HCT116 (cell line): ENCODE results near the gene TELO2.

ENCODE experiments used
- ELF1 ChIP-seq: IDR thresholded peaks from 2 replicates; pipeline ENCODE4 v1.6.1; 2012; ENCODE audit warnings: low read depth, borderline replicate concordance
- EZH2 ChIP-seq: fragments of 200-600 bp; sonication (generic); IDR thresholded peaks from 2 replicates; pipeline ENCODE4 v1.6.1; 2017; ENCODE audit warnings: antibody characterized with exemption, mixed run types
- POLR2A ChIP-seq: IDR thresholded peaks from 2 replicates; pipeline ENCODE4 v1.7.0; 2011; ENCODE audit warnings: borderline replicate concordance; ENCODE audit not compliant: insufficient read depth, insufficient read length; ENCODE audit errors: extremely low read depth
- POLR2AphosphoS5 ChIP-seq: IDR thresholded peaks from 2 replicates; pipeline ENCODE4 v1.6.1; 2011; ENCODE audit warnings: mild to moderate bottlenecking, low read depth, low read length, moderate library complexity
- YY1 ChIP-seq: IDR thresholded peaks from 2 replicates; pipeline ENCODE4 v1.6.1; 2011; ENCODE audit warnings: low read length, low read depth, moderate library complexity, mild to moderate bottlenecking; ENCODE audit not compliant: insufficient replicate concordance; ENCODE audit errors: extremely low read depth
- ZFX ChIP-seq: fragments of 450-650 bp; IDR thresholded peaks from 2 replicates; pipeline ENCODE4 v1.6.1; 2017
- TF ChIP-seq, protein P1 (sequence below), 3 experiments: fragments of 200-600 bp in 1 of 3; sonication (generic) in 1 of 3; IDR thresholded peaks in 2 of 3; conservative IDR thresholded peaks in 1 of 3; 2 replicates each; pipeline ENCODE4 v1.5.1; 2012 to 2017; ENCODE audit warnings: low read depth in 2 of 3, low read length in 2 of 3, antibody characterized with exemption in 1 of 3, borderline replicate concordance in 1 of 3, control low read depth in 1 of 3, mild to moderate bottlenecking in 1 of 3, mixed read lengths in 1 of 3, mixed run types in 1 of 3, moderate library complexity in 1 of 3; ENCODE audit not compliant: insufficient read depth in 1 of 3
- TF ChIP-seq, protein P2 (sequence below): IDR thresholded peaks from 2 replicates; pipeline ENCODE4 v1.6.1; 2012

DNA sequence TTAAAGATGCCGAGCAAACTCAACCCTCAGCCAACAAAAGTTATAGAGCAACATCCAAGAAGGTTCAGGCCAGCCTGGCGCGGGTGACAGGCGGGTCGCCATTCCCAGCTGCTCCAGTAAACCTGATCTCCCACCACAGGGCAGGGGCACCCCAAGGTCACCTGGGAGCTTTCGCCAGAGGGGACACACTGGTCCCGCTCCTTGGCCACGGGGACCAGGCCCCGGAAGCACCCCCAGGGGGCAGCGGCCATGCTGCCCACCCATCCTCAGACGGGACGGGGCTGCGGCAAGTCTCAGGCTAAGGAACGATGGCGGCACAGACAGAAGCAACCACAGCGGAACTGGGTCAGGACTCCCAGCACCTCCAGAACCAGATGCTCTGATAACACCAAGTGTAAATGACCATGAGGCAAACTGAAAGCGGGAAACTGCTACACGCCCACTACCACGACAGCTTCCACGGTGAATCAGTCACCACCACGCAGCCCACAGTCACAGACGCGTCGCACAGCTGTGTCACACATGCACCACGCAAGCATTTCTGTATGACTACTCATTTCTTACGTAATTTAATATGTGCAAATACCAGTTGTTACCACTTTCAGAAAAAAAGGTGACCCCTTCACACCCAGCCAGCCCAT lies 34.7 kb upstream of the TELO2 start:
- TF ChIP-seq ELF1 = no peak
- TF ChIP-seq, protein P1, sequence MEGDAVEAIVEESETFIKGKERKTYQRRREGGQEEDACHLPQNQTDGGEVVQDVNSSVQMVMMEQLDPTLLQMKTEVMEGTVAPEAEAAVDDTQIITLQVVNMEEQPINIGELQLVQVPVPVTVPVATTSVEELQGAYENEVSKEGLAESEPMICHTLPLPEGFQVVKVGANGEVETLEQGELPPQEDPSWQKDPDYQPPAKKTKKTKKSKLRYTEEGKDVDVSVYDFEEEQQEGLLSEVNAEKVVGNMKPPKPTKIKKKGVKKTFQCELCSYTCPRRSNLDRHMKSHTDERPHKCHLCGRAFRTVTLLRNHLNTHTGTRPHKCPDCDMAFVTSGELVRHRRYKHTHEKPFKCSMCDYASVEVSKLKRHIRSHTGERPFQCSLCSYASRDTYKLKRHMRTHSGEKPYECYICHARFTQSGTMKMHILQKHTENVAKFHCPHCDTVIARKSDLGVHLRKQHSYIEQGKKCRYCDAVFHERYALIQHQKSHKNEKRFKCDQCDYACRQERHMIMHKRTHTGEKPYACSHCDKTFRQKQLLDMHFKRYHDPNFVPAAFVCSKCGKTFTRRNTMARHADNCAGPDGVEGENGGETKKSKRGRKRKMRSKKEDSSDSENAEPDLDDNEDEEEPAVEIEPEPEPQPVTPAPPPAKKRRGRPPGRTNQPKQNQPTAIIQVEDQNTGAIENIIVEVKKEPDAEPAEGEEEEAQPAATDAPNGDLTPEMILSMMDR (IDR thresholded peaks at IDR 0.05 in 2 of 3, conservative IDR thresholded peaks at IDR 0.05 in 1 of 3; ENCODE audit: borderline replicate concordance in 1 of 3, insufficient read depth in 1 of 3, low read depth in 2 of 3, low read length in 2 of 3) = no peak
- no peak for TF ChIP-seq YY1
- TF ChIP-seq POLR2A = no peak
- TF ChIP-seq EZH2 = no peak
- TF ChIP-seq POLR2AphosphoS5 = no peak
- TF ChIP-seq, protein P2, sequence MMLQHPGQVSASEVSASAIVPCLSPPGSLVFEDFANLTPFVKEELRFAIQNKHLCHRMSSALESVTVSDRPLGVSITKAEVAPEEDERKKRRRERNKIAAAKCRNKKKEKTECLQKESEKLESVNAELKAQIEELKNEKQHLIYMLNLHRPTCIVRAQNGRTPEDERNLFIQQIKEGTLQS = no peak
- TF ChIP-seq ZFX = no peak
